B cell (primary cell): ENCODE measurements around the gene BRICD5. TPM values are rescaled to one million over a fixed set of nuclear protein-coding genes. Genes with fewer than 3 reads are reported as not detected.
A peak's percentile ranks its signal among the peaks of the same experiment; 100 is the strongest.

ENCODE experiments used
- ATAC-seq: fragments of 200-7000 bp; cut with Tn5 transposase; one replicate; pipeline ENCODE4 v1.10.0; 2021; ENCODE audit warnings: low read depth, mild to moderate bottlenecking, moderate number of reproducible peaks, moderate library complexity
- CTCF ChIA-PET: fragments of 350-600 bp; sonication (Branson Sonifier 250); formaldehyde crosslinking; loops from one replicate; lab custom pipeline; 2021; ENCODE audit warnings: antibody characterized with exemption, inconsistent platforms; lab: Charles Lee
- POLR2A ChIA-PET: fragments of 350-600 bp; sonication (Branson Sonifier 250); formaldehyde crosslinking; loops from one replicate; lab custom pipeline; 2021; ENCODE audit warnings: antibody characterized with exemption; lab: Charles Lee
- DNase-seq: peaks from one replicate; pipeline ENCODE4 v3.0.0; 2013
- H2AFZ ChIP-seq: 2 replicates; pipeline ENCODE4 v1.6.1; 2012; ENCODE audit warnings: mild to moderate bottlenecking, low read depth, low read length; ENCODE audit not compliant: insufficient read depth, poor library complexity, severe bottlenecking
- H3K27ac ChIP-seq, 2 donors: 1 replicate in 1 of 2; 2 replicates in 1 of 2; pipeline ENCODE4 v1.5.1; 2012 to 2013; ENCODE audit warnings: low read length in 2 of 2, mild to moderate bottlenecking in 2 of 2, moderate library complexity in 1 of 2
- H3K27me3 ChIP-seq, 4 experiments: fragments of 200-600 bp in 1 of 4; sonication (generic) in 1 of 4; replicated peaks in 1 of 4; 1 replicate in 2 of 4; 2 replicates in 2 of 4; pipeline versions ENCODE4 v1.6.1 to v1.7.0; 2013 to 2016; ENCODE audit warnings: low read length in 3 of 4, mild to moderate bottlenecking in 2 of 4, mixed read lengths in 1 of 4, moderate library complexity in 1 of 4; ENCODE audit not compliant: insufficient read depth in 4 of 4, control insufficient read depth in 3 of 4; ENCODE audit errors: control extremely low read depth in 1 of 4
- H3K36me3 ChIP-seq, 2 experiments: replicated peaks in 1 of 2; 1 replicate in 1 of 2; 2 replicates in 1 of 2; pipeline versions ENCODE4 v1.6.1 to v1.7.1; 2013; ENCODE audit warnings: low read length in 1 of 2; ENCODE audit not compliant: insufficient read depth in 2 of 2, control insufficient read depth in 1 of 2; ENCODE audit errors: control extremely low read depth in 1 of 2, extremely low read depth in 1 of 2
- H3K4me1 ChIP-seq, 2 donors: fragments of 200-600 bp in 1 of 2; sonication (generic) in 1 of 2; 1 replicate in 1 of 2; 2 replicates in 1 of 2; pipeline versions ENCODE4 v1.5.1 to v1.6.1; 2013 to 2017; ENCODE audit warnings: low read length in 2 of 2; ENCODE audit not compliant: control insufficient read depth in 2 of 2, insufficient read depth in 2 of 2
- H3K4me2 ChIP-seq: replicated peaks from 2 replicates; pipeline ENCODE3; 2012; ENCODE audit warnings: mild to moderate bottlenecking, low read depth, low read length; ENCODE audit not compliant: poor library complexity, severe bottlenecking
- H3K4me3 ChIP-seq, 5 experiments: fragments of 200-600 bp in 1 of 5; sonication (generic) in 1 of 5; 1 replicate in 3 of 5; 2 replicates in 2 of 5; pipeline versions ENCODE4 v1.5.1 to v1.7.0; 2011 to 2016; ENCODE audit warnings: low read length in 4 of 5, mild to moderate bottlenecking in 4 of 5, low read depth in 2 of 5, control low read depth in 1 of 5, moderate library complexity in 1 of 5; ENCODE audit not compliant: insufficient read depth in 1 of 5; ENCODE audit errors: control extremely low read depth in 1 of 5, extremely low read depth in 1 of 5
- H3K79me2 ChIP-seq: fragments of 200-600 bp; sonication (generic); one replicate; pipeline ENCODE4 v1.6.0; 2016; ENCODE audit warnings: low read length; ENCODE audit not compliant: control insufficient read depth, insufficient read depth
- H3K9ac ChIP-seq: fragments of 200-600 bp; sonication (generic); 2 replicates; pipeline ENCODE4 v1.6.1; 2017; ENCODE audit warnings: mild to moderate bottlenecking, low read length, moderate library complexity
- H3K9me3 ChIP-seq, 3 donors: one replicate each; pipeline versions ENCODE4 v1.6.1 to v1.7.1; 2013; ENCODE audit warnings: low read length in 2 of 3; ENCODE audit not compliant: control insufficient read depth in 2 of 3, insufficient read depth in 1 of 3; ENCODE audit errors: control extremely low read depth in 1 of 3
- H4K20me1 ChIP-seq: 2 replicates; pipeline ENCODE4 v1.6.0; 2012; ENCODE audit warnings: mild to moderate bottlenecking, low read length; ENCODE audit not compliant: insufficient read depth, control insufficient read depth, poor library complexity, severe bottlenecking
- H3K27ac Mint-ChIP-seq: one replicate; pipeline ENCODE4 v1.8.0; 2021; ENCODE audit warnings: mixed read lengths
- H3K27me3 Mint-ChIP-seq: one replicate; pipeline ENCODE4 v1.8.0; 2021; ENCODE audit warnings: mixed read lengths
- H3K4me1 Mint-ChIP-seq: one replicate; pipeline ENCODE4 v1.8.0; 2021; ENCODE audit warnings: mixed read lengths
- H3K4me3 Mint-ChIP-seq: one replicate; pipeline ENCODE4 v1.8.0; 2021; ENCODE audit warnings: mixed read lengths
- H3K9me3 Mint-ChIP-seq: one replicate; pipeline ENCODE4 v1.8.0; 2022; ENCODE audit warnings: mixed read lengths; ENCODE audit not compliant: insufficient read depth
- CTCF ChIP-seq: fragments of 200-600 bp; IDR thresholded peaks from one replicate; pipeline ENCODE4 v1.8.0; 2022; ENCODE audit warnings: antibody characterized with exemption, mild to moderate bottlenecking
- EZH2 ChIP-seq: IDR thresholded peaks from 2 replicates; pipeline ENCODE4 v1.6.1; 2012; ENCODE audit warnings: borderline replicate concordance, low read depth, mild to moderate bottlenecking, moderate library complexity, low read length; ENCODE audit not compliant: insufficient read depth, poor library complexity, severe bottlenecking
- WGBS: methylation state at CpG from one replicate; pipeline ENCODE4 v1.1.5; 2013; ENCODE audit warnings: missing lambda C conversion rate; ENCODE audit not compliant: insufficient coverage; 5-methylcytosine and 5-hydroxymethylcytosine counted together
- intact Hi-C: fragments of 100-400 bp; cut with micrococcal nuclease; formaldehyde crosslinking; loops from one replicate; pipeline ENCODE4 v1.10.0; 2022
- polyA plus RNA-seq: library from polyadenylated mRNA; depleted of rRNA; stranded (reverse); fragments of >200 nt; gene quantifications from 2 replicates; pipeline ENCODE4 v1.2.3, GENCODE V29; 2012
- total RNA-seq, 2 donors: library from RNA; stranded (reverse); fragments of 120-200 nt in 1 of 2; gene quantifications; 1 replicate in 1 of 2; 2 replicates in 1 of 2; pipeline versions ENCODE4 v1.2.3 to v1.2.4, GENCODE V29; 2013 to 2022

The BRICD5 gene
- total and polyA plus RNA-seq, 2 donors (not counting 1 experiment from before 2014, with no cell fraction given): 11.9 to 18.3 TPM

DNA sequence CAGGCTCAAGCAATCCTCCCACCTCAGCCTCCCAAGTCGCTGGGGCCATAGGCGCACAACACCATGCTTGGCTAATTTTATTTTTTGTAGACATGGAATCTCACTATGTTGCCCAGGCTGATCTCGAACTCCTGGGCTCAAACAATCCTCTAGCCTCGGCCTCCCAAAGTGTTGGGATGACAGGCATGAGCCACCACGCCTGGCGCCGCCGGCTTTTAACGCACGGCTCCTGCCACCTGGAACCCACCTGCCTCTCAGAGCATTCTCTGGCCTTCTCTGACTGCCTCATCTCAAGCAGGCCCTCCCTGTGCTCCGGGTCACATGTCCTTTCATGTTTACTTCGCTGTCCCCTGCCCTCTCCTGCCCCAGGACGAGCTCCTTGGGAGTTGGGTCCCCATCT is 24.6 kb downstream of the BRICD5 start:
- H2AFZ ChIP-seq: no peak overlapping the region
- no peak overlapping the region for H3K9ac ChIP-seq
- DNase-seq (no peak), ATAC-seq (no peak)
- no peaks in the 10 kb centered on the region for H3K9me3 ChIP-seq
- WGBS: 94% methylated on average over 10 of the region's 13 CpGs
- Mint-ChIP-seq H3K9me3 (no peaks in the 10 kb centered on the region), H3K4me1 (peaks cover 7% of the 10 kb centered on the region), H3K27me3 (no peaks in the 10 kb centered on the region), H3K4me3 (no peak overlapping the region), H3K27ac (peak overlapping the region; percentile 41)
- no peaks in the 10 kb centered on the region for H3K36me3 ChIP-seq
- intact Hi-C loops: no loop called here
- no peak overlapping the region for H3K4me2 ChIP-seq
- no peaks in the 10 kb centered on the region for H3K4me1 ChIP-seq
- H4K20me1 ChIP-seq: no peaks in the 10 kb centered on the region
- no peaks in the 10 kb centered on the region for H3K79me2 ChIP-seq
- H3K27me3 ChIP-seq: no peaks in the 10 kb centered on the region
- H3K27ac ChIP-seq: no peak overlapping the region
- TF ChIP-seq CTCF (no peak), EZH2 (no peak)
- H3K4me3 ChIP-seq: no peak overlapping the region
- ChIA-PET CTCF (no interaction called here), POLR2A (no interaction called here)

GRCh38 chr16:2184962-2185361 is 25.7 kb downstream of the BRICD5 start:
- Histone ChIP-seq H3K27ac (no peak overlapping the region), H3K36me3 (no peaks in the 10 kb centered on the region), H3K9ac (no peak overlapping the region), H3K9me3 (no peaks in the 10 kb centered on the region), H3K79me2 (no peaks in the 10 kb centered on the region), H3K27me3 (no peaks in the 10 kb centered on the region), H3K4me1 (no peaks in the 10 kb centered on the region), H2AFZ (no peak overlapping the region), H3K4me3 (no peak overlapping the region), H3K4me2 (no peak overlapping the region), H4K20me1 (no peaks in the 10 kb centered on the region)
- DNase-seq (no peak), ATAC-seq (no peak)
- WGBS: 95% methylated on average over 20 of the region's 20 CpGs
- TF ChIP-seq CTCF (no peak), EZH2 (no peak)
- intact Hi-C loops: no loop called here
- Mint-ChIP-seq H3K4me3 (no peak overlapping the region), H3K27ac (no peak overlapping the region), H3K4me1 (peaks cover 7% of the 10 kb centered on the region), H3K9me3 (no peaks in the 10 kb centered on the region), H3K27me3 (no peaks in the 10 kb centered on the region)
- POLR2A ChIA-PET: no interaction called here
- CTCF ChIA-PET: no interaction called here
